ENCODE measurements around the gene CSNK2A2. TPM values are rescaled to one million over a fixed set of nuclear protein-coding genes. Genes with fewer than 3 reads are reported as not detected.

CSNK2A2 gene
- total and polyA plus RNA-seq, 9 of the 15 experiments (the other 6 are each of a cell fraction or from before 2014, with no cell fraction given), result 20.8 to 109 (median 44.7) TPM

DNA sequence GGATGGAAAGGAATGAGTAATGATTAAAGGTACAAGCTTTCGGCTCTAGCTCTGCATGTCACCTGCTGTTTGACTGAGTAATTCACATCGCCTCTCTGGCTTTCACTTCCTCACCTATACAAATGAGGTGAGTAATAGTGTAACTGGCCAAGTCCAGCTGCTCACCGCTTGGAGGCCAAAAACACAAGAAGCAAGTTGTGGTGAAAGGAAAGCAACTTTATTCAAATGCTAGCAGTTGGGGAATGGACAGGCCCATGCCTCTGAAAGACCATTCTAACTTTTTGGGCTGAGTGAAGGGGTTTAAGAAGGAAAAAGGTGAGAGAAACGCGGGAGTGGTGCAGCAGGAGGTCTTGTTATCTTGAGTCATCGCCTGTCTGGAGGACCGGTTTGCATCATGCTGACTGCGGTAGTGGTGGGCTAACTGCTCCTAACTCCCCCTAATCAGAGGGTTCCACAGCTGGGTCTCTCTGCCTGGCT, 45.7 kb upstream of the CSNK2A2 start (continued):
- TF ChIP-seq, protein P1, sequence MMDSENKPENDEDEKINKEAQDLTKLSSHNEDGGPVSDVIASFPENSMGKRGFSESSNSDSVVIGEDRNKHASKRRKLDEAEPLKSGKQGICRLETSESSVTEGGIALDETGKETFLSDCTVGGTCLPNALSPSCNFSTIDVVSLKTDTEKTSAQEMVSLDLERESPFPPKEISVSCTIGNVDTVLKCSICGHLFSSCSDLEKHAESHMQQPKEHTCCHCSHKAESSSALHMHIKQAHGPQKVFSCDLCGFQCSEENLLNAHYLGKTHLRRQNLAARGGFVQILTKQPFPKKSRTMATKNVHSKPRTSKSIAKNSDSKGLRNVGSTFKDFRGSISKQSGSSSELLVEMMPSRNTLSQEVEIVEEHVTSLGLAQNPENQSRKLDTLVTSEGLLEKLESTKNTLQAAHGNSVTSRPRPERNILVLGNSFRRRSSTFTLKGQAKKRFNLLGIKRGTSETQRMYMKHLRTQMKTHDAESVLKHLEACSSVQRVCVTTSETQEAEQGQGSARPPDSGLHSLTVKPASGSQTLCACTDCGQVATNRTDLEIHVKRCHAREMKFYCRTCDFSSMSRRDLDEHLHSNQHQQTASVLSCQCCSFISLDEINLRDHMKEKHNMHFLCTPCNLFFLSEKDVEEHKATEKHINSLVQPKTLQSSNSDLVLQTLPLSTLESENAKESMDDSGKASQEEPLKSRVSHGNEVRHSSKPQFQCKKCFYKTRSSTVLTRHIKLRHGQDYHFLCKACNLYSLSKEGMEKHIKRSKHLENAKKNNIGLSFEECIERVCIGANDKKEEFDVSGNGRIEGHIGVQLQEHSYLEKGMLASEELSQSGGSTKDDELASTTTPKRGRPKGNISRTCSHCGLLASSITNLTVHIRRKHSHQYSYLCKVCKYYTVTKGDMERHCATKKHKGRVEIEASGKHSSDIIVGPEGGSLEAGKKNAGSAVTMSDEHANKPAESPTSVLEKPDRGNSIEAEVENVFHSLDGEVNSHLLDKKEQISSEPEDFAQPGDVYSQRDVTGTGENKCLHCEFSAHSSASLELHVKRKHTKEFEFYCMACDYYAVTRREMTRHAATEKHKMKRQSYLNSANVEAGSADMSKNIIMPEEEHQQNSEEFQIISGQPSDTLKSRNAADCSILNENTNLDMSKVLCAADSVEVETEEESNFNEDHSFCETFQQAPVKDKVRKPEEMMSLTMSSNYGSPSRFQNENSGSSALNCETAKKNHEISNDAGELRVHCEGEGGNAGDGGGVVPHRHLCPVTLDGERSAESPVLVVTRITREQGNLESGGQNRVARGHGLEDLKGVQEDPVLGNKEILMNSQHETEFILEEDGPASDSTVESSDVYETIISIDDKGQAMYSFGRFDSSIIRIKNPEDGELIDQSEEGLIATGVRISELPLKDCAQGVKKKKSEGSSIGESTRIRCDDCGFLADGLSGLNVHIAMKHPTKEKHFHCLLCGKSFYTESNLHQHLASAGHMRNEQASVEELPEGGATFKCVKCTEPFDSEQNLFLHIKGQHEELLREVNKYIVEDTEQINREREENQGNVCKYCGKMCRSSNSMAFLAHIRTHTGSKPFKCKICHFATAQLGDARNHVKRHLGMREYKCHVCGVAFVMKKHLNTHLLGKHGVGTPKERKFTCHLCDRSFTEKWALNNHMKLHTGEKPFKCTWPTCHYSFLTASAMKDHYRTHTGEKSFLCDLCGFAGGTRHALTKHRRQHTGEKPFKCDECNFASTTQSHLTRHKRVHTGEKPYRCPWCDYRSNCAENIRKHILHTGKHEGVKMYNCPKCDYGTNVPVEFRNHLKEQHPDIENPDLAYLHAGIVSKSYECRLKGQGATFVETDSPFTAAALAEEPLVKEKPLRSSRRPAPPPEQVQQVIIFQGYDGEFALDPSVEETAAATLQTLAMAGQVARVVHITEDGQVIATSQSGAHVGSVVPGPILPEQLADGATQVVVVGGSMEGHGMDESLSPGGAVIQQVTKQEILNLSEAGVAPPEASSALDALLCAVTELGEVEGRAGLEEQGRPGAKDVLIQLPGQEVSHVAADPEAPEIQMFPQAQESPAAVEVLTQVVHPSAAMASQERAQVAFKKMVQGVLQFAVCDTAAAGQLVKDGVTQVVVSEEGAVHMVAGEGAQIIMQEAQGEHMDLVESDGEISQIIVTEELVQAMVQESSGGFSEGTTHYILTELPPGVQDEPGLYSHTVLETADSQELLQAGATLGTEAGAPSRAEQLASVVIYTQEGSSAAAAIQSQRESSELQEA (IDR thresholded peaks at IDR 0.05; ENCODE audit: low read depth), result no peak
- TF ChIP-seq, protein P2, sequence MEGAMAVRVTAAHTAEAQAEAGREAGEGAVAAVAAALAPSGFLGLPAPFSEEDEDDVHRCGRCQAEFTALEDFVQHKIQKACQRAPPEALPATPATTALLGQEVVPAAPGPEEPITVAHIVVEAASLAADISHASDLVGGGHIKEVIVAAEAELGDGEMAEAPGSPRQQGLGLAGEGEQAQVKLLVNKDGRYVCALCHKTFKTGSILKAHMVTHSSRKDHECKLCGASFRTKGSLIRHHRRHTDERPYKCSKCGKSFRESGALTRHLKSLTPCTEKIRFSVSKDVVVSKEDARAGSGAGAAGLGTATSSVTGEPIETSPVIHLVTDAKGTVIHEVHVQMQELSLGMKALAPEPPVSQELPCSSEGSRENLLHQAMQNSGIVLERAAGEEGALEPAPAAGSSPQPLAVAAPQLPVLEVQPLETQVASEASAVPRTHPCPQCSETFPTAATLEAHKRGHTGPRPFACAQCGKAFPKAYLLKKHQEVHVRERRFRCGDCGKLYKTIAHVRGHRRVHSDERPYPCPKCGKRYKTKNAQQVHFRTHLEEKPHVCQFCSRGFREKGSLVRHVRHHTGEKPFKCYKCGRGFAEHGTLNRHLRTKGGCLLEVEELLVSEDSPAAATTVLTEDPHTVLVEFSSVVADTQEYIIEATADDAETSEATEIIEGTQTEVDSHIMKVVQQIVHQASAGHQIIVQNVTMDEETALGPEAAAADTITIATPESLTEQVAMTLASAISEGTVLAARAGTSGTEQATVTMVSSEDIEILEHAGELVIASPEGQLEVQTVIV (CRISPR knock-in tag; IDR thresholded peaks at IDR 0.05; ENCODE audit: borderline replicate concordance), result no peak
- TF ChIP-seq CEBPB (tag; IDR thresholded peaks at IDR 0.05) (0 out of 2 replicates have a peak, but pooled peaks have one; percentile 9), ZNF583 (CRISPR knock-in tag; IDR thresholded peaks at IDR 0.05) (no peak), STAG1 (CRISPR knock-in tag; IDR thresholded peaks at IDR 0.05; ENCODE audit: borderline replicate concordance) (no peak), ZNF830 (CRISPR knock-in tag; IDR thresholded peaks at IDR 0.05) (no peak), ZNF212 (CRISPR knock-in tag; IDR thresholded peaks at IDR 0.05) (no peak), KLF10 (CRISPR knock-in tag; IDR thresholded peaks at IDR 0.05) (no peak), C11orf30 (IDR thresholded peaks at IDR 0.05; ENCODE audit: low read depth) (no peak), ZNF644 (tag; IDR thresholded peaks at IDR 0.05; ENCODE audit: low read depth) (no peak), BCL6 (CRISPR knock-in tag; IDR thresholded peaks at IDR 0.05) (no peak), ZKSCAN3 (CRISPR knock-in tag; IDR thresholded peaks at IDR 0.05) (no peak), MTA3 (IDR thresholded peaks at IDR 0.05; ENCODE audit: borderline replicate concordance) (no peak), SMAD4 (CRISPR knock-in tag; conservative IDR thresholded peaks at IDR 0.05) (peak; percentile 66)
- TF ChIP-seq, protein P3, sequence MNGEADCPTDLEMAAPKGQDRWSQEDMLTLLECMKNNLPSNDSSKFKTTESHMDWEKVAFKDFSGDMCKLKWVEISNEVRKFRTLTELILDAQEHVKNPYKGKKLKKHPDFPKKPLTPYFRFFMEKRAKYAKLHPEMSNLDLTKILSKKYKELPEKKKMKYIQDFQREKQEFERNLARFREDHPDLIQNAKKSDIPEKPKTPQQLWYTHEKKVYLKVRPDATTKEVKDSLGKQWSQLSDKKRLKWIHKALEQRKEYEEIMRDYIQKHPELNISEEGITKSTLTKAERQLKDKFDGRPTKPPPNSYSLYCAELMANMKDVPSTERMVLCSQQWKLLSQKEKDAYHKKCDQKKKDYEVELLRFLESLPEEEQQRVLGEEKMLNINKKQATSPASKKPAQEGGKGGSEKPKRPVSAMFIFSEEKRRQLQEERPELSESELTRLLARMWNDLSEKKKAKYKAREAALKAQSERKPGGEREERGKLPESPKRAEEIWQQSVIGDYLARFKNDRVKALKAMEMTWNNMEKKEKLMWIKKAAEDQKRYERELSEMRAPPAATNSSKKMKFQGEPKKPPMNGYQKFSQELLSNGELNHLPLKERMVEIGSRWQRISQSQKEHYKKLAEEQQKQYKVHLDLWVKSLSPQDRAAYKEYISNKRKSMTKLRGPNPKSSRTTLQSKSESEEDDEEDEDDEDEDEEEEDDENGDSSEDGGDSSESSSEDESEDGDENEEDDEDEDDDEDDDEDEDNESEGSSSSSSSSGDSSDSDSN (IDR thresholded peaks at IDR 0.05; ENCODE audit: borderline replicate concordance in 1 of 2, low read depth in 2 of 2, low read length in 2 of 2), result no peak
- TF ChIP-seq, protein P4, sequence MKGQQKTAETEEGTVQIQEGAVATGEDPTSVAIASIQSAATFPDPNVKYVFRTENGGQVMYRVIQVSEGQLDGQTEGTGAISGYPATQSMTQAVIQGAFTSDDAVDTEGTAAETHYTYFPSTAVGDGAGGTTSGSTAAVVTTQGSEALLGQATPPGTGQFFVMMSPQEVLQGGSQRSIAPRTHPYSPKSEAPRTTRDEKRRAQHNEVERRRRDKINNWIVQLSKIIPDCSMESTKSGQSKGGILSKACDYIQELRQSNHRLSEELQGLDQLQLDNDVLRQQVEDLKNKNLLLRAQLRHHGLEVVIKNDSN (CRISPR knock-in tag; IDR thresholded peaks at IDR 0.05), result no peak

All from K562 (cell line).